ENCODE results near the gene EAPP.

DNA sequence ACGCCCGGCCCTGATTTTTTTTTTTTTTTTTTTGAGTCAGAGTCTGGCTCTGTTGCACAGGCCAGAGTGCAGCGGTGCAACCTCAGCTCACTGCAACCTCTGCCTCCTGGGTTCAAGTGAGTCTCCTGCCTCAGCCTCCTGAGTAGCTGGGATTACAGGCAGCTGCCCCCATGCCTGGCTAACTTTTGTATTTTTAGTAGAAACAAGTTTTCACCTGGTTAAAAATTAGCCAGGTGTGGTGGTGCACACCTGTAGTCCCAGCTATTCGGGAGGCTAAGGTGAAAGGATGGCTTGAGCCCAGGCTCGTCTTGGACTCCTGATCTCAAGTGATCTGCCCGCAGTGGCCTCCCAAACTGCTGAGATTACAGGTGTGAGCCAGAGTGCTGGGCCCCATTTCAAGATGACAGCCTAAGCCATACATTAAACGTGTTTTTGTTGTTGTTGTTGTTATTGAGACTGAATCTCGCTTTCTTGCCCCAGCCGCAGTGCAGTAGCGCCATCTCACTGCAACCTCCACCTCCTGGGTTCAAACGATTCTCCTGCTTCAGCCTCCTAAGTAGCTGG lies 42.7 kb upstream of the EAPP start:
- TF ChIP-seq, protein P1, sequence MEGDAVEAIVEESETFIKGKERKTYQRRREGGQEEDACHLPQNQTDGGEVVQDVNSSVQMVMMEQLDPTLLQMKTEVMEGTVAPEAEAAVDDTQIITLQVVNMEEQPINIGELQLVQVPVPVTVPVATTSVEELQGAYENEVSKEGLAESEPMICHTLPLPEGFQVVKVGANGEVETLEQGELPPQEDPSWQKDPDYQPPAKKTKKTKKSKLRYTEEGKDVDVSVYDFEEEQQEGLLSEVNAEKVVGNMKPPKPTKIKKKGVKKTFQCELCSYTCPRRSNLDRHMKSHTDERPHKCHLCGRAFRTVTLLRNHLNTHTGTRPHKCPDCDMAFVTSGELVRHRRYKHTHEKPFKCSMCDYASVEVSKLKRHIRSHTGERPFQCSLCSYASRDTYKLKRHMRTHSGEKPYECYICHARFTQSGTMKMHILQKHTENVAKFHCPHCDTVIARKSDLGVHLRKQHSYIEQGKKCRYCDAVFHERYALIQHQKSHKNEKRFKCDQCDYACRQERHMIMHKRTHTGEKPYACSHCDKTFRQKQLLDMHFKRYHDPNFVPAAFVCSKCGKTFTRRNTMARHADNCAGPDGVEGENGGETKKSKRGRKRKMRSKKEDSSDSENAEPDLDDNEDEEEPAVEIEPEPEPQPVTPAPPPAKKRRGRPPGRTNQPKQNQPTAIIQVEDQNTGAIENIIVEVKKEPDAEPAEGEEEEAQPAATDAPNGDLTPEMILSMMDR (IDR thresholded peaks at IDR 0.05): no peak
- no peak for TF ChIP-seq POLR2A (IDR thresholded peaks at IDR 0.05)
